Hematopoietic multipotent progenitor cell treated with erythropoietin and hydrocortisone succinate and interleukin-3 and kit ligand, for 4 days (in vitro differentiated cells): ENCODE measurements around the gene PDE3B.
"Not testable (repeated sequence)": the region's sequence is repeated elsewhere in the genome, so short reads cannot be mapped to it uniquely, and the experiment has no call there.

ENCODE experiments used
- DNase-seq: peaks from one replicate; pipeline ENCODE4 v3.0.0-alpha.2; 2015

The PDE3B gene

GRCh38 chr11:14750911-14751310 is 107.3 kb downstream of the PDE3B start:
- DNase-seq, result no peak

GRCh38 chr11:14751975-14752407 is 108.4 kb downstream of the PDE3B start:
- no peak for DNase-seq

GRCh38 chr11:14755140-14755539 is 111.5 kb downstream of the PDE3B start:
- no peak for DNase-seq

DNA sequence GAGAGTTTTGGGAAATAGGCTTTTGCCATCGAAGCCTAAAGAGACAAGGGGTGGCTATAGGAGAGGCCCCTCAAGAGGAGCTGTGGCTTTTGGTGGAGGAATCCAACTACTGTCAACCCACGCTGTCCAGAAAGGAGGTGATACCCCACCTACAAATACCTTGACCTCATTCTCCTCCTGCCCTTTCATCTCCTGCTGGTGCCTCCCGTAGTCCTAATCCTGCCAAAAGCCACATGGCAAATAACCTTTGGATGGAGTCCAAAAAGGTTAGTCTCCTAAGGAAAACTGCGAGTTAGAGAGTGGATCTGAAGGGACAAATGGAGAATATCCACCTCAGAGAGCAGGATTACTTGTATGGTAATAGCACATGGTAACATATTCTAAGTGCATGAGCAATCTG is 112.7 kb downstream of the PDE3B start:
- DNase-seq, result no peak

GRCh38 chr11:14759300-14760012 is 115.9 kb downstream of the PDE3B start:
- DNase-seq, result not testable (repeated sequence)

GRCh38 chr11:14764179-14764578 is 120.6 kb downstream of the PDE3B start:
- DNase-seq, result no peak

GRCh38 chr11:14764579-14765527 is 121.2 kb downstream of the PDE3B start:
- peak; percentile 96 for DNase-seq

DNA sequence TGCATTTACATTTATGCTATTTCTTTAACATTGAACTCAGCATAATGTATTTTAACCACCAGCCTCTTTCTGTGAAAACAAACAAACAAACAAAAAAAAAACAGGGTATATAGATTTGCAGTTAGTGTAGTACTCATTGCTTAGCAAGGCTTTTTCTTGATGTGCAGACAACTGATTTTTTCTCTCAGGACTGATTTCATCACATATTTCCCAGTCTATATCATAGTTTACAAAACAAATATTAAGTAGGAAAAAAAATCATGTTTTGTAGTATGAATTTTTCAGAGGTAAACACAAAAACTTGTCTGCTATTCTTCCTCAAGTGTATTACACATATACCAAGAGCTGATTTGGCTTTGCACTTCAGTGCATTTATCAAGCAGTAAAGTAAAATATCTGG is 123.0 kb downstream of the PDE3B start:
- no peak for DNase-seq

DNA sequence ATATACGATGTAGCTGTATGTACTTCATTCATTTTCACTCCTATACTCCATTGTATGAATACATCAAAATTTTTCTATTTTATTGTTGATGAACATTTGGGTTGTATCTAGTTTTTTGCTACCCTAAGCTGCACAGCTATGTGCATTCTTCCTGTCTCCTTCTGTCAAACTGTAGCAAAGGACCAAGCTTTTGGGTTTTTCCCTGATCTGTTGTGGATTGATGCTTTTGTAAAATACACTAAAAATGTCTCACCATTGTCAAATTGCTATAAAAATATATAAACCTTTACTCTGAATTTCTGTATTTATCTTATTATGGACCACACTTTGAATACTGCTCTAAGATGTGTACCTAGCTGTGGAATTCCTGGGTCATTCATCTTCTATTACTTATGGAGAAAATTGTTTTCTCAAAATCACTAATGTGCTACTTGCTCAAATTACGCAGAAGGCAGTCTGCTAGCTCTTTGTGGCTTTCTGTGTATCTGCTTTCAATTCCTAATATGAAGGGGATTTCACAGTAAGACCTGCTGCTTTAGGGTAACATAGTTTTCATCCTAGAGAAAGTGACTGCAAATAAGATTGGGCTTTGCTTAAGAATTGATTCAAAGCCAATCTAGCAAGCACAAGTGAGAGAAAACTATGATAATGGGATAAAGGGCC is 125.1 kb downstream of the PDE3B start:
- no peak for DNase-seq

DNA sequence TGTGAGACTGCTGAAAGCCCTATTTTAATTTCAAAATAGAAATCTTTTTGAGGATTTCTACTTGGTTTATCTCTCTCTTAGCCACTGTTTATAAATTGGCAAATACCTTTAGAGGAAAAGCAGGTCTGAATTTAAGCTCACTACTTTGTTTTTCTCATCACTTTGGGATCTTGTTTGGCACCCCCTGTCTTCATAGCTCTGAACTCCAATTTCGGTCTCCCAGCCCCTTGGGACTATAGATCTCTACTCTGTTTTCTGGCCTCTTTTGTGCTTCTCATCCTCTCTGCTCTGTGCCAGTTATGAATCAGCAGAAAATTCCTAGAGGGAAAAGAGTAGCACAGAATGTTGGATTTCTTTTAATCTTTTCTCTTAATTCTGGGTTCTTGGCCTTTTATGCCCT is 130.2 kb downstream of the PDE3B start:
- peak; percentile 31 for DNase-seq

DNA sequence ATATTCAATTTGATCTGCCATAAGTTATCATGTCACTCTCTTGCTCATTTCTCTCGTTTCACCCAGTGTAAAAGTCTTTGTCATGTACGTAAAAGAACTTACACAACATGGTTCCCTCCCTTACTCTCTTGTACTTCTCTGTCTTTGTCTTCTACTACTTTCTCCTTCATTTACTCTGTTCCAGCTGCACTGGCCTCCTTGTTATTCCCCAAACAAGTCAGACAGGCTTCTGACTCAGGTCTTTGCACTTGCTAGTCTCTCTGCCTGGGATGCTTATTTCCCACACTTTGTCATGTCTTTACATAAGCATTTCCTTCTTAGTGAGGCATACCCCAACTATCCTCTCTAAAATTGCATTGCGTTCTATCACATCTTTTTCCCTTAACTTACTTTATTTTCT is 131.1 kb downstream of the PDE3B start:
- no peak for DNase-seq

GRCh38 chr11:14775897-14776296 is 132.3 kb downstream of the PDE3B start:
- DNase-seq, result no peak

DNA sequence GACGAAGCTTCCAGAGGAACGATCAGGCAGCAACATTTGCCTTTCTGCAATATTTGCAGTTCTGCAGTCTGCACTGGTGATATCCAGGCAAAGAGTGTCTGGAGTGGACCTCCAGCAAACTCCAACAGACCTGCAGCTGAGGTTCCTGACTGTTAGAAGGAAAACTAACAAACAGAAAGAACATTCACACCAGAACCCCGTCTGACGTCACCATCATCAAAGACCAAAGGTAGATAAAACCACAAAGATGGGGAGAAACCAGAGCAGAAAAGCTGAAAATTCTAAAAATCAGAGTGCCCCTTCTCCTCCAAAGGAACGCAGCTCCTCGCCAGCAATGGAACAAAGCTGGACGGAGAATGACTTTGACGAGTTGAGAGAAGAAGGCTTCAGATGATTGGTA is 134.9 kb downstream of the PDE3B start:
- DNase-seq, result not testable (repeated sequence)

- no peak for DNase-seq
Observed at GRCh38 chr11:14783788-14784187, 140.2 kb downstream of the PDE3B start.

- no peak for DNase-seq
Observed at GRCh38 chr11:14784230-14784629, 140.6 kb downstream of the PDE3B start.

DNA sequence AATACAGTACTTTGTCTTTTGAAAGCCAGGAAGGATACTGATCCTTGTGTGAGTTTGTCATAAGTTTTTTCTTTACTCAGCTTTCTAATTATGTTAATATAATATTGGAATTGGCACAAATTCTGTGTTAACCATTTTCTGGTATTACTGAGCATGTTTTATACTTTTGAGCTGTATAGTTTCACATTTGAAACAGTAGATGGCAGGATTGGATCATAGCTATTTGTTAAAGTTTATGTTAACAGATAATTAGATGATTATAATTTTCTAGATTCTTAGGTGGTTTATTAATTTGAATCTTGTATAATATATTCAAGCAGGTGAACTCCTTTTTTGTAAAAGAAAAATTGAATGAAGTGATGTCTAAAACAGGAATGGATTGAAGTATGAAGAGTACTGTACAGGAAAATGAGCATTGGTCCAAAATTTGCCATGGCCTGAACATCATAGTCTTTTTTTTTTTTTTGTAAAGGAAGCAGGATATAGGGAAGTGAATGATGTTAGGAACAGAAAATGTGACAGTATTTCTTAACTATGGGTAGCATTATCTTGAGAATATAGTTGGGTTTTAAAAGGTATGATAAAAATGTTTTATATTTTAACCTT is 146.4 kb downstream of the PDE3B start:
- DNase-seq, result peak; percentile 62

DNA sequence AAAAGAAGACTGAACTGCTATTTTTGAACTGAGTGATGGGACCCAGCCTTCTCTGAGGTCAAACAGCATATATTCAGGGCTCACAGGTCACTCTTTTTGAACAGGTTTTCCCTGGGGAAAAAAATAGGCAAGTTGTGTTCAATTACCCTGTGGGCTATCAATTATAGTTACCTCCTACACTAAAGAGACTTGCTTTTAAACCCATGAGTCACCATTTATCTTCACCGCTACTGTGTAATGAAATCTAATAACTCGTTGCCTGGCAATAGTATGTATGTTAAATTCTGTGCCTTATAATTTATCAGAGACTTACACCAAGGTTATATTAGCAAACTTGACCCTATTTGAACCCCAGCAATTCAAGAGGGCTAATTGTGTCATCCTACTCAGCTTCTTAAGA is 149.9 kb downstream of the PDE3B start:
- no peak for DNase-seq

DNA sequence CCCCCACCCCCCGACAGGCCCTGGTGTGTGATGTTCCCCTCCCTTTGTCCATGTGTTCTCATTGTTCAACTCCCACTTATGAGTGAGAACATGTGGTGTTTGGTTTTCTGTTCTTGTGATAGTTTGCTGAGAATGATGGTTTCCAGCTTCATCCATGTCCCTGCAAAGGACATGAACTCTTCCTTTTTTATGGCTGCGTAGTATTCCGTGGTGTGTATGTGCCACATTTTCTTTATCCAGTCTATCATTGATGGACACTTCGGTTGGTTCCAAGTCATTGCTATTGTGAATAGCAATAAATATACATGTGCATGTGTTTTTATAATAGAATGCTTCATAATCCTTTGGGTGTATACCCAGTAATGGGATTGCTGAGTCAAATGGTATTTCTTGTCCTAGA is 152.4 kb downstream of the PDE3B start:
- DNase-seq, result not testable (repeated sequence)

GRCh38 chr11:14803846-14804245 is 160.2 kb downstream of the PDE3B start:
- no peak for DNase-seq

GRCh38 chr11:14809466-14809865 is 165.9 kb downstream of the PDE3B start:
- DNase-seq, result no peak

DNA sequence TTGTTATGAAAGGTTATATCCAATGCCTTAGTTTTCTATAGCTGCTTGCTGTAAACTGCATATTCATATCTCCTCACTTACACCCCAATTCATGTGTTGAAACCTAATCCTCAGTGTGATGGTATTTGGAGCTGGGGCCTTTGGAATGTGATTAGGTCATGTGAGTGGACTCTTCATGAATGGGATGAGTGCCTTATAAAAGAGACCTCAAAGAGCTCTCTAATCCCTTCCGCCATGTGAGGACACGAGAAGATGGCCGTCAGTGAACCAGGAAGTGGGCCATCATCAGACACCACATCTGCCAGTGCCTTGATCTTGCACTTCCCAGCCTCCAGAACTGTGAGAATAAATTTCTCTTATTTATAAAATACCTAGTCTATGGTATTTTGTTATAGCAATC is 169.2 kb downstream of the PDE3B start:
- no peak for DNase-seq

GRCh38 chr11:14813516-14813915 is 169.9 kb downstream of the PDE3B start:
- peak; percentile 64 for DNase-seq

DNA sequence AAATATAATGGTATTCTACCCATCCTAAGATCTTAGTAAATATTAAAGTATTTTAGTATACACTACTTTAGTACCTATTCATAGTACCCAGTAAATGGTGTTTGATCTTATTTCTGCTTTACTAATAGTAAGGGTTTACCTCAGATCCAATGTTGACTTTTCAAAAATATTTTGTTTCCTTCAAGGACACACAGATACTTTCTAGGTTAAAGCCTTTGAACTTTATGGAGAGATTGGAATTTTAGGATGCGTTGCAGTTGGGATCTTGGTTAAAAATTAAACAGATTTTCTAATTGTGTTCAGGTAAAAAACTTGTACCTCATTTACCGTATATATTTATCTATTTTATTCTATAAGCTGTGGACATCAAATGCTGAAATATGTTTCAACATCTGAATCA is 175.2 kb downstream of the PDE3B start:
- no peak for DNase-seq
